ENCODE data around the gene HUWE1.

Gene HUWE1

DNA sequence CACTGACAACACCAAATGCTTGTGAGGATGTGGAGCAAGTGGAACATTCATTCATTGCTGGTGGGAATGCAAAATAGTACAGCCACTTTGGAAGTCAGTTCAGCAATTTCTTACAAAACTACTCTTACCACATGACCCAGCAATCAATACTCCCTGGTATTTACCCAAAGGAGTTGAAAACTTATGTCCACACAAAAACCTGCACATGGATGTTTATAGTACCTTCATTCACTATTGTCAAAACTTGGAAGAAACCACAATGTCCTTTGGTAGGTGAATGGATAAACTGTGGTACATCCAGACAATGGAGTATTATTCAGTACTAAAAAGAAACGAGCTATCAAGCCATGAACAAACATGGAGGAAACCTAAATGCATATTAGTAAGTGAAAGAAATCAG is 27.5 kb downstream of the HUWE1 start:
- Histone ChIP-seq H3K4me1 (ENCODE audit: low read length) (no peaks in the 10 kb centered on the region), H3K36me3 (replicated peaks; ENCODE audit: low read depth, low read length) (peaks cover 7% of the 10 kb centered on the region), H3K27ac (ENCODE audit: low read length) (no peak overlapping the region), H3K9ac (ENCODE audit: low read length) (no peak overlapping the region), H3K79me2 (ENCODE audit: low read length) (peaks cover 99% of the 10 kb centered on the region), H3K27me3 (ENCODE audit: low read depth, low read length) (no peaks in the 10 kb centered on the region), H4K20me1 (ENCODE audit: insufficient read depth, low read length) (peaks cover 71% of the 10 kb centered on the region), H3K4me3 (ENCODE audit: low read length) (no peak overlapping the region), H2AFZ (ENCODE audit: low read depth, low read length) (no peak overlapping the region), H3K9me3 (ENCODE audit: insufficient read depth, low read length) (no peaks in the 10 kb centered on the region), H3K4me2 (ENCODE audit: low read length) (no peak overlapping the region)
- TF ChIP-seq EZH2phosphoT487 (IDR thresholded peaks at IDR 0.05; ENCODE audit: low read depth) (no peak), CTCF (IDR thresholded peaks at IDR 0.05; ENCODE audit: low read depth, low read length) (no peak)

DNA sequence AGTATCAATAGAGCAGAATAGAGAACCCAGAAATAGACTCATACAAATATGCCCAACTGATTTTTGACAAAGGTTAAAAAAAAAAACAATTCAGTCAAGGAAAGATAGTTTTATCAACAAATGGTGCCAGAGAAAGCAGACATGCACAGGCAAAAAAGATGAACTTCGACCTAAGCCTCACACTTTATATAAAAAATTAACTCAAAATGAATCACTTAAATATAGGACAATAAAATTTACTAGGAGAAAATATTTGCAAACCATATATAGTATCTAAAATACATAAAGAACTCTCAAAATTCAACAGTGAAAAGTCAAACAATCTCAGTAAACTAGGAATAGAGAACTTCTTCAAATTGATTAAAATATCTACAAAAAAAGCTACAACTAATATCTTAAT is 29.7 kb downstream of the HUWE1 start:
- Histone ChIP-seq H3K36me3 (replicated peaks; ENCODE audit: low read depth, low read length) (peaks cover 16% of the 10 kb centered on the region), H3K79me2 (ENCODE audit: low read length) (peaks cover 96% of the 10 kb centered on the region), H3K4me1 (ENCODE audit: low read length) (no peaks in the 10 kb centered on the region), H3K9ac (ENCODE audit: low read length) (no peak overlapping the region), H3K27ac (ENCODE audit: low read length) (no peak overlapping the region), H3K9me3 (ENCODE audit: insufficient read depth, low read length) (no peaks in the 10 kb centered on the region), H2AFZ (ENCODE audit: low read depth, low read length) (no peak overlapping the region), H3K4me2 (ENCODE audit: low read length) (no peak overlapping the region), H3K27me3 (ENCODE audit: low read depth, low read length) (no peaks in the 10 kb centered on the region), H4K20me1 (ENCODE audit: insufficient read depth, low read length) (peaks cover 62% of the 10 kb centered on the region), H3K4me3 (ENCODE audit: low read length) (no peak overlapping the region)
- no peak for TF ChIP-seq CTCF (IDR thresholded peaks at IDR 0.05; ENCODE audit: low read depth, low read length)
- no peak for TF ChIP-seq EZH2phosphoT487 (IDR thresholded peaks at IDR 0.05; ENCODE audit: low read depth)

DNA sequence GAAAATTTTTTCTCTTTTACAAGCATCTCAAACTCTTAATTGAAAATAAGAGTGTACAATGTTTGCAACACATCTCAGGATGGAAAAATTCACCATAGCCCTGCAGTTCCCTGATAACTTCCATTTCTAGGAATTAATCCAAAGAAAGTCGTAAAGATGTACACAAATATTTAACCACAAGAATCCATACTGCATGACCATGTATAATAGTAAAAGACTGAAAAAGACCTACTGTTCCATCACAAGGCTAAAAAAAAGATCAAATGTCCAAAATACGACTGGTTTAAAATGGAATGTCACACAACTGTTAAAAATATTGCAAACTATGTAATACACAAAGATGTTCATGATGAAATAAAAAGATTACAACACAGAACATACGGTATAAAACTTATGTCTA is 32.1 kb downstream of the HUWE1 start:
- H3K36me3 ChIP-seq (replicated peaks; ENCODE audit: low read depth, low read length), result peaks cover 29% of the 10 kb centered on the region
- H3K4me1 ChIP-seq (ENCODE audit: low read length), result no peaks in the 10 kb centered on the region
- TF ChIP-seq CTCF (IDR thresholded peaks at IDR 0.05; ENCODE audit: low read depth, low read length), result no peak
- no peak for TF ChIP-seq EZH2phosphoT487 (IDR thresholded peaks at IDR 0.05; ENCODE audit: low read depth)
- no peak overlapping the region for H3K9ac ChIP-seq (ENCODE audit: low read length)
- no peaks in the 10 kb centered on the region for H3K27me3 ChIP-seq (ENCODE audit: low read depth, low read length)
- H2AFZ ChIP-seq (ENCODE audit: low read depth, low read length), result no peak overlapping the region
- H4K20me1 ChIP-seq (ENCODE audit: insufficient read depth, low read length), result peaks cover 61% of the 10 kb centered on the region
- no peak overlapping the region for H3K4me2 ChIP-seq (ENCODE audit: low read length)
- H3K4me3 ChIP-seq (ENCODE audit: low read length), result no peak overlapping the region
- no peaks in the 10 kb centered on the region for H3K9me3 ChIP-seq (ENCODE audit: insufficient read depth, low read length)
- peaks cover 96% of the 10 kb centered on the region for H3K79me2 ChIP-seq (ENCODE audit: low read length)
- no peak overlapping the region for H3K27ac ChIP-seq (ENCODE audit: low read length)

DNA sequence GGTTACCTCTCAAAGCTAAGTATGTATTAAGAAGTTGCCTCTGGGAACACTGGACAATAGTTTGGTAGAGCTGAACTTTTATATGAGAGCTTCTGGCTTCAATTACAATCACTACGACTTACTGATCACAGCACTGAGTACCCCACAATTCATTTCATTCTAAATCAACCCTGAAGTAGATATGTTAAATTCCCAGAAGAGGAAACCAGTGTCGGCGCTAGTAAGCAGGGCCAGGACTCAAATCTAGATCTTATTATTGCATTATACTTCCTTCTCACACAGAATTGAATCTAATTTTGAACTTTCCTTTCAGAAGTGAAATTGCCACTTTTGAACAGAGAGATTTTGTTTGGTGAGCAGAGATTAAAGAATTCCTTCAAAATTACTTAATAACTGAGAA is 41.8 kb downstream of the HUWE1 start:
- Histone ChIP-seq H3K4me3 (ENCODE audit: low read length) (no peak overlapping the region), H3K9ac (ENCODE audit: low read length) (no peak overlapping the region), H2AFZ (ENCODE audit: low read depth, low read length) (no peak overlapping the region), H3K27ac (ENCODE audit: low read length) (no peak overlapping the region; the same call in 1 of the 2 replicates), H3K36me3 (replicated peaks; ENCODE audit: low read depth, low read length) (peaks cover 60% of the 10 kb centered on the region), H3K4me1 (ENCODE audit: low read length) (peaks cover 8% of the 10 kb centered on the region), H3K9me3 (ENCODE audit: insufficient read depth, low read length) (no peaks in the 10 kb centered on the region), H3K27me3 (ENCODE audit: low read depth, low read length) (no peaks in the 10 kb centered on the region), H4K20me1 (ENCODE audit: insufficient read depth, low read length) (peaks cover 8% of the 10 kb centered on the region; the same call in 1 of the 2 replicates), H3K4me2 (ENCODE audit: low read length) (no peak overlapping the region), H3K79me2 (ENCODE audit: low read length) (peaks cover 25% of the 10 kb centered on the region)
- TF ChIP-seq EZH2phosphoT487 (IDR thresholded peaks at IDR 0.05; ENCODE audit: low read depth), result no peak
- TF ChIP-seq CTCF (IDR thresholded peaks at IDR 0.05; ENCODE audit: low read depth, low read length), result no peak

Data from OCI-LY3 (cell line).